GM18873 (cell line): Measurements from ENCODE around the gene NSFL1C.

Experiments used
- ATAC-seq: cut with Tn5 transposase; IDR thresholded peaks from one replicate; pipeline ENCODE4 v1.9.1; 2021; ENCODE audit warnings: mild to moderate bottlenecking, moderate library complexity, moderate number of reproducible peaks; ENCODE audit not compliant: unreplicated experiment, low FRiP score

NSFL1C gene

DNA sequence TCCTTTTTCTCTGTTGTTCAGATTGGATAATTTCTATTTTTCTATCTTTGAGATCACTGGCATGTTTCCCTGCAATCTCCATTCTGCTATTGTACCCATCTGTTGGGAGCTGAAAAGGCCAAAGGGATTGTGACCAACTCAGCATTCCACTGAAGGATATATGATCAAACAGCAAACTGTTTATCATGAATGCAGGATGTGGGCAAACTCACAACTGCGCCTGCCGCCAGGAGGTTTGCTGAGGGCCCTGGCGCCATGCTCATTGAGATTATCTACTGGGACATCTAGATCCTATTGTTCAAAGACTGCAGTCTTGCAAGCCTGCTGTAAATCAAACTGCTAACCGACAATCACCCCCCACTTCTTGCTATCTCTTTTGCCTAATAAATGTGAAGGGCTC, 69.9 kb downstream of the NSFL1C start:
- no peak for ATAC-seq

DNA sequence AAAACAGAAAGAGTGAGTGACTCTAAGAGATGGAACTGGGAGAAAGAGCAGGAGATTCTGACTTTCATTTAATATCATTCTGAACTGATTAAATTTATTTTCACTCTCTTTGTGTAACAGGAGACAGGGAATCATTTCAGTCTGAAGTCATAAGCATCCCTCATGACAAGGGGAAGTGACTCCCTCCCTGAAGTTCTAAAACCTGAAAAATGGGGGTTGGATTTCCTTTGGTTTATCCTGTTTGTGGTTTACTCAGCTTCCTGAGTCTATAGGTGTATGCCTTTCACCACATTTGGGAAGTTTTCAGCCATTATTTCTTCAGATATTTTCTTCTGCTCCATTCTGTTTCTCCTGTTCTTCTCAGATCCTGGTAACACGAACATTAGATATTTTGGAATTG, 70.4 kb downstream of the NSFL1C start:
- no peak for ATAC-seq

- no peak for ATAC-seq
These were observed 72.0 kb downstream of the NSFL1C start for GRCh38 chr20:1394686-1395085.

GRCh38 chr20:1393507-1393882, 73.2 kb downstream of the NSFL1C start:
- ATAC-seq: no peak

- peak; percentile 57 for ATAC-seq
These were observed 73.7 kb downstream of the NSFL1C start, which contains the start of gene FKBP1A for GRCh38 chr20:1392693-1393506. TSS of gene FKBP1A (minus strand) at chr20:1393054. CDS start at chr20:1392998, 56 bp downstream.

GRCh38 chr20:1392443-1392692, 74.3 kb downstream of the NSFL1C start:
- peak; percentile 12 for ATAC-seq
